HCT116 (cell line): Measurements from ENCODE around the gene VEPH1. TPM values are rescaled to one million over a fixed set of nuclear protein-coding genes. Genes with fewer than 3 reads are reported as not detected.

Source experiments
- ATAC-seq: fragments of 200-7000 bp; cut with Tn5 transposase; 2 replicates; pipeline ENCODE4 v1.9.1; 2020; ENCODE audit warnings: mild to moderate bottlenecking, moderate library complexity
- BruUV-seq: library from RNA; stranded (reverse); fragments of 400-500 nt; replicated peaks from 2 replicates; lab custom pipeline; 2021; lab: Mats Ljungman, UMichigan
- CTCF ChIA-PET: fragments of 300-600 bp; sonication (Branson Sonifier 250); formaldehyde crosslinking; loops from one replicate; lab custom pipeline; 2021; ENCODE audit warnings: antibody characterized with exemption; lab: Charles Lee
- POLR2A ChIA-PET: fragments of 300-600, 350-600 bp; sonication (Branson Sonifier 250); formaldehyde crosslinking; loops from one replicate; lab custom pipeline; 2021; ENCODE audit warnings: antibody characterized with exemption; lab: Charles Lee
- RAD21 ChIA-PET, 2 experiments: fragments of 300-600 bp; sonication (Branson Sonifier 250); formaldehyde crosslinking; loops; one replicate each; lab custom pipeline; 2023; ENCODE audit warnings: low total read pairs in 2 of 2; ENCODE audit not compliant: uncharacterized antibody in 2 of 2, unreplicated experiment in 2 of 2, low non-redundant PET in 1 of 2; lab: Charles Lee
- DNase-seq: peaks from one replicate; pipeline ENCODE4 v3.0.0-alpha.2; 2010; ENCODE audit warnings: low read depth, low spot score
- H2AFZ ChIP-seq: fragments of 200-600 bp; shearing (Covaris generic), sonication (generic); 2 replicates; pipeline ENCODE4 v1.6.1; 2017; ENCODE audit warnings: low read depth, mixed run types, mixed read lengths, antibody characterized with exemption, low read length; ENCODE audit not compliant: poor library complexity, severe bottlenecking
- H3K27ac ChIP-seq: 2 replicates; pipeline ENCODE4 v1.5.1; 2012; ENCODE audit warnings: low read depth, low read length
- H3K27me3 ChIP-seq: fragments of 200-600 bp; sonication (generic); 2 replicates; pipeline ENCODE4 v1.6.1; 2016; ENCODE audit warnings: mixed run types, low read length, mixed read lengths; ENCODE audit not compliant: insufficient read depth
- H3K36me3 ChIP-seq, 2 experiments: fragments of 200-500 bp in 1 of 2; fragments of 200-600 bp in 1 of 2; sonication (Bioruptor generic) in 1 of 2; sonication (generic) in 1 of 2; 2 replicates each; pipeline versions ENCODE4 v1.5.1 to v1.6.1; 2014 to 2016; ENCODE audit warnings: low read length in 2 of 2, inconsistent platforms in 1 of 2, mixed read lengths in 1 of 2, mixed run types in 1 of 2; ENCODE audit not compliant: insufficient read depth in 2 of 2, control insufficient read depth in 1 of 2
- H3K4me1 ChIP-seq, 2 experiments: fragments of 200-600 bp in 1 of 2; sonication (generic) in 1 of 2; 2 replicates each; pipeline versions ENCODE4 v1.5.1 to v1.6.1; 2012 to 2017; ENCODE audit warnings: low read length in 2 of 2, inconsistent platforms in 1 of 2, mild to moderate bottlenecking in 1 of 2, mixed read lengths in 1 of 2, mixed run types in 1 of 2, moderate library complexity in 1 of 2; ENCODE audit not compliant: insufficient read depth in 2 of 2, control insufficient read depth in 1 of 2
- H3K4me2 ChIP-seq: fragments of 200-600 bp; sonication (generic); 2 replicates; pipeline ENCODE4 v1.6.1; 2017; ENCODE audit warnings: mixed run types, low read length, mixed read lengths
- H3K4me3 ChIP-seq, 2 experiments: fragments of 200-600 bp in 1 of 2; sonication (generic) in 1 of 2; replicated peaks in 1 of 2; 2 replicates each; pipeline ENCODE4 v1.5.1; 2011 to 2016; ENCODE audit warnings: low read length in 2 of 2, control low read depth in 1 of 2, low read depth in 1 of 2, mild to moderate bottlenecking in 1 of 2, mixed read lengths in 1 of 2, mixed run types in 1 of 2
- H3K79me2 ChIP-seq: fragments of 200-600 bp; sonication (generic); 2 replicates; pipeline ENCODE4 v1.6.1; 2017; ENCODE audit warnings: mild to moderate bottlenecking, mixed run types, low read length, moderate library complexity, mixed read lengths; ENCODE audit not compliant: insufficient read depth
- H3K9ac ChIP-seq: fragments of 200-600 bp; sonication (generic); 2 replicates; pipeline ENCODE4 v1.6.1; 2016; ENCODE audit warnings: low read length, mixed read lengths
- H3K9me2 ChIP-seq: fragments of 200-600 bp; sonication (generic), shearing (Covaris generic); 2 replicates; pipeline ENCODE4 v1.6.1; 2017; ENCODE audit warnings: mixed run types, mild to moderate bottlenecking, moderate library complexity; ENCODE audit not compliant: insufficient read depth
- H3K9me3 ChIP-seq, 2 experiments: fragments of 200-500 bp in 1 of 2; fragments of 200-600 bp in 1 of 2; sonication (Bioruptor generic) in 1 of 2; sonication (generic) in 1 of 2; 2 replicates each; pipeline ENCODE4 v1.6.1; 2014 to 2017; ENCODE audit warnings: low read length in 2 of 2, mixed read lengths in 2 of 2, inconsistent platforms in 1 of 2, low read depth in 1 of 2, mild to moderate bottlenecking in 1 of 2, mixed run types in 1 of 2, moderate library complexity in 1 of 2; ENCODE audit not compliant: control insufficient read depth in 1 of 2, insufficient read depth in 1 of 2
- H4K20me1 ChIP-seq: fragments of 200-600 bp; sonication (generic), shearing (Covaris generic); 2 replicates; pipeline ENCODE4 v1.6.1; 2017; ENCODE audit warnings: mixed run types, mild to moderate bottlenecking, moderate library complexity; ENCODE audit not compliant: insufficient read depth
- ELF1 ChIP-seq: IDR thresholded peaks from 2 replicates; pipeline ENCODE4 v1.6.1; 2012; ENCODE audit warnings: low read depth, borderline replicate concordance
- JUND ChIP-seq: IDR thresholded peaks from 2 replicates; pipeline ENCODE4 v1.6.1; 2012
- POLR2AphosphoS5 ChIP-seq: IDR thresholded peaks from 2 replicates; pipeline ENCODE4 v1.6.1; 2011; ENCODE audit warnings: mild to moderate bottlenecking, low read depth, low read length, moderate library complexity
- RAD21 ChIP-seq: IDR thresholded peaks from 2 replicates; pipeline ENCODE4 v1.6.1; 2012; ENCODE audit warnings: low read depth, mild to moderate bottlenecking
- REST ChIP-seq: IDR thresholded peaks from 2 replicates; pipeline ENCODE4 v1.6.1; 2012; ENCODE audit warnings: low read depth
- ZFX ChIP-seq: fragments of 450-650 bp; IDR thresholded peaks from 2 replicates; pipeline ENCODE4 v1.6.1; 2017
- intact Hi-C: fragments of 100-400 bp; cut with micrococcal nuclease; formaldehyde crosslinking; loops from 2 replicates; pipeline ENCODE4 v1.10.0; 2022
- total RNA-seq: library from RNA; stranded (reverse); gene quantifications from one replicate; pipeline ENCODE4 v1.2.1, GENCODE V29; 2021; ENCODE audit not compliant: unreplicated experiment
- TF ChIP-seq, protein P1 (sequence below): IDR thresholded peaks from 2 replicates; pipeline ENCODE4 v1.6.1; 2011; ENCODE audit warnings: mild to moderate bottlenecking, low read length, moderate library complexity; ENCODE audit not compliant: insufficient replicate concordance; ENCODE audit errors: extremely low read depth
- TF ChIP-seq, protein P2 (sequence below), 3 experiments: fragments of 200-600 bp in 1 of 3; sonication (generic) in 1 of 3; IDR thresholded peaks in 2 of 3; conservative IDR thresholded peaks in 1 of 3; 2 replicates each; pipeline ENCODE4 v1.5.1; 2012 to 2017; ENCODE audit warnings: low read depth in 2 of 3, low read length in 2 of 3, antibody characterized with exemption in 1 of 3, borderline replicate concordance in 1 of 3, control low read depth in 1 of 3, mild to moderate bottlenecking in 1 of 3, mixed read lengths in 1 of 3, mixed run types in 1 of 3, moderate library complexity in 1 of 3; ENCODE audit not compliant: insufficient read depth in 1 of 3

VEPH1 gene
- total RNA-seq, 1 experiment from 2014 or later, result 4.9 TPM

- TF ChIP-seq, protein P1, sequence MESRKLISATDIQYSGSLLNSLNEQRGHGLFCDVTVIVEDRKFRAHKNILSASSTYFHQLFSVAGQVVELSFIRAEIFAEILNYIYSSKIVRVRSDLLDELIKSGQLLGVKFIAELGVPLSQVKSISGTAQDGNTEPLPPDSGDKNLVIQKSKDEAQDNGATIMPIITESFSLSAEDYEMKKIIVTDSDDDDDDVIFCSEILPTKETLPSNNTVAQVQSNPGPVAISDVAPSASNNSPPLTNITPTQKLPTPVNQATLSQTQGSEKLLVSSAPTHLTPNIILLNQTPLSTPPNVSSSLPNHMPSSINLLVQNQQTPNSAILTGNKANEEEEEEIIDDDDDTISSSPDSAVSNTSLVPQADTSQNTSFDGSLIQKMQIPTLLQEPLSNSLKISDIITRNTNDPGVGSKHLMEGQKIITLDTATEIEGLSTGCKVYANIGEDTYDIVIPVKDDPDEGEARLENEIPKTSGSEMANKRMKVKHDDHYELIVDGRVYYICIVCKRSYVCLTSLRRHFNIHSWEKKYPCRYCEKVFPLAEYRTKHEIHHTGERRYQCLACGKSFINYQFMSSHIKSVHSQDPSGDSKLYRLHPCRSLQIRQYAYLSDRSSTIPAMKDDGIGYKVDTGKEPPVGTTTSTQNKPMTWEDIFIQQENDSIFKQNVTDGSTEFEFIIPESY, result no peak
- TF ChIP-seq, all 23 proteins: peak for 0
These were observed 242.2 kb downstream of the VEPH1 start (continued) for GRCh38 chr3:157261000-157261399.

GRCh38 chr3:157259825-157260224 lies 243.4 kb downstream of the VEPH1 start:
- Histone ChIP-seq H3K27me3 (no peaks in the 10 kb centered on the region), H3K9ac (no peak overlapping the region), H3K27ac (no peak overlapping the region), H3K9me3 (no peaks in the 10 kb centered on the region), H3K4me2 (no peak overlapping the region), H4K20me1 (no peaks in the 10 kb centered on the region), H3K36me3 (no peaks in the 10 kb centered on the region), H3K79me2 (no peaks in the 10 kb centered on the region), H3K4me1 (no peaks in the 10 kb centered on the region), H3K4me3 (no peak overlapping the region), H3K9me2 (no peaks in the 10 kb centered on the region), H2AFZ (no peak overlapping the region)
- ChIA-PET POLR2A (no interaction called here), RAD21 (no interaction called here), CTCF (interaction anchor here (1.7 kb wide), 1 partner anchor 12 kb away, joined by 4 read pairs; no protein-coding TSS in a partner anchor)
- no TSS peak for BruUV-seq
- DNase-seq (no peak), ATAC-seq (no peak)
- intact Hi-C loops, result no loop called here
- TF ChIP-seq JUND (no peak), RAD21 (no peak), REST (no peak), ELF1 (no peak), ZFX (no peak), POLR2AphosphoS5 (no peak)
- TF ChIP-seq, protein P2, sequence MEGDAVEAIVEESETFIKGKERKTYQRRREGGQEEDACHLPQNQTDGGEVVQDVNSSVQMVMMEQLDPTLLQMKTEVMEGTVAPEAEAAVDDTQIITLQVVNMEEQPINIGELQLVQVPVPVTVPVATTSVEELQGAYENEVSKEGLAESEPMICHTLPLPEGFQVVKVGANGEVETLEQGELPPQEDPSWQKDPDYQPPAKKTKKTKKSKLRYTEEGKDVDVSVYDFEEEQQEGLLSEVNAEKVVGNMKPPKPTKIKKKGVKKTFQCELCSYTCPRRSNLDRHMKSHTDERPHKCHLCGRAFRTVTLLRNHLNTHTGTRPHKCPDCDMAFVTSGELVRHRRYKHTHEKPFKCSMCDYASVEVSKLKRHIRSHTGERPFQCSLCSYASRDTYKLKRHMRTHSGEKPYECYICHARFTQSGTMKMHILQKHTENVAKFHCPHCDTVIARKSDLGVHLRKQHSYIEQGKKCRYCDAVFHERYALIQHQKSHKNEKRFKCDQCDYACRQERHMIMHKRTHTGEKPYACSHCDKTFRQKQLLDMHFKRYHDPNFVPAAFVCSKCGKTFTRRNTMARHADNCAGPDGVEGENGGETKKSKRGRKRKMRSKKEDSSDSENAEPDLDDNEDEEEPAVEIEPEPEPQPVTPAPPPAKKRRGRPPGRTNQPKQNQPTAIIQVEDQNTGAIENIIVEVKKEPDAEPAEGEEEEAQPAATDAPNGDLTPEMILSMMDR (IDR thresholded peaks at IDR 0.05 in 2 of 3, conservative IDR thresholded peaks at IDR 0.05 in 1 of 3; ENCODE audit: borderline replicate concordance in 1 of 3, insufficient read depth in 1 of 3, low read depth in 2 of 3, low read length in 2 of 3), result no peak
